ENCODE data around the gene GOLGA6L2.
"Not testable (repeated sequence)": the region's sequence is repeated elsewhere in the genome, so short reads cannot be mapped to it uniquely, and the experiment has no call there.

Gene GOLGA6L2, protein sequence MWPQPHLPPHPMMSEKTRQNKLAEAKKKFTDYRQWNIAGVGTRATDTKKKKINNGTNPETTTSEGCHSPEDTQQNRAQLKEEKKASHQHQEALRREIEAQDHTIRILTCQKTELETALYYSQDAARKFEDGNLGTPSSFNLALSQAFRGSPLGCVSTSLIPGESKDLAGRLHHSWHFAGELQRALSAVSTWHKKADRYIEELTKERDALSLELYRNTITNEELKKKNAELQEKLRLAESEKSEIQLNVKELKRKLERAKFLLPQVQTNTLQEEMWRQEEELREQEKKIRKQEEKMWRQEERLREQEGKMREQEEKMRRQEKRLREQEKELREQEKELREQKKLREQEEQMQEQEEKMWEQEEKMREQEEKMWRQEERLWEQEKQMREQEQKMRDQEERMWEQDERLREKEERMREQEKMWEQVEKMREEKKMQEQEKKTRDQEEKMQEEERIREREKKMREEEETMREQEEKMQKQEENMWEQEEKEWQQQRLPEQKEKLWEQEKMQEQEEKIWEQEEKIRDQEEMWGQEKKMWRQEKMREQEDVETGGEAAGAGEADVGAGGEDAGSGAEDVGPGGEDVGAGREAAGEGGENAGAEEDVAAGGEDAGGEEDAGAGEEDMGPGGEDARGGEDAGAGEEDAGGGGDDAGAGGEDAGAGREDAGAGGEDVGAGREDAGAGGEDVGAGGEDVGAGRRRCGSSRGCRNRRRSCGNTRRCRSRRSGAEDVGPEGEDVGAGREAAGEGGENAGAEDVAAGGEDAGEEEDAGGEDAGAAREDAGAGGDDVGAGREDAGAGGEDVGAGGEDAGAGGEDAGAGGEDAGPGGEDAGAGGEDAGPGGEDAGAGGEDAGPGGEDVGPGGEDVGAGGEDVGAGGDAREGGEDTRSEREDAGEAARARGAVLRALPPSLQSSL
- total RNA-seq: 0 to 2.1 (median 0) reads per million in 17 experiments

DNA sequence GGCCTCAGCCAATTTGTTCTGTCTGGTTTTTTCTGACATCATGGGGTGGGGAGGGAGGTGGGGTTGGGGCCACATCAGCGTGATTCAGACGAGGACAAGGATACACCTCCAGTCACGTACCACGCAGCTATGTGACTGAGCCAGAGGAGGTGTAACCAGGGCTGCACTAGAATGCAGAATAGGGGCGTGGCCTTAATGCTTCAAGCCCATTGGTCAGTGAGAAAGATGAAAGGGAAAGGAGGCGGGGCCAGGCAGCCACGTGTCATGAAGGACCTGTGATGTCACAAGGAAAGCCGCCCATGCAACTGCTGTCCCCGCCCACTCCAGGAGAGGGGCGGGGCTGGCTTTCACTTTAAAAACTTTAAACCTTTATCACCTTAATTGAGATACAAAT is at the start of gene GOLGA6L2:
TSS of gene GOLGA6L2 (minus strand) at position 137 of the 394 bp plus-strand sequence. CDS start at position 75, 62 bp downstream.
- DNase-seq: no peak

DNA sequence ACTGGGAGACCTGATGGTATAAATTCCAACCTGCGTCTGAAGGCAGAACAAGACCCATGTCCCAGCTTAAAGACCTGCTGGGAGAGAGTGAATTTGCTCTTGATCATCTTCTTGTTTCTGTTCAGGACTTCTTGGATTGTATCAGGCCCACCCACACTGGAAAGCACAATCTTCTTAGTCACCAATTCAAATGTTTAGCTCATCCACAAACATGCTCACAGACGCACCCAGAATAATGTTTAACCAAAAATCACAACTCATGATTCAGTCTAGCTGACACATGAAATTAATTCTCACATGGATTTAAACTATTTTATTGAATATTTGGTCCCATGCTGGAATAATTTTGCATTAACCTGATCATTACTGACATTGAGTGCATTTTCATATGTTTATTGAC is 37.8 kb upstream of the GOLGA6L2 start:
- DNase-seq: no peak

DNA sequence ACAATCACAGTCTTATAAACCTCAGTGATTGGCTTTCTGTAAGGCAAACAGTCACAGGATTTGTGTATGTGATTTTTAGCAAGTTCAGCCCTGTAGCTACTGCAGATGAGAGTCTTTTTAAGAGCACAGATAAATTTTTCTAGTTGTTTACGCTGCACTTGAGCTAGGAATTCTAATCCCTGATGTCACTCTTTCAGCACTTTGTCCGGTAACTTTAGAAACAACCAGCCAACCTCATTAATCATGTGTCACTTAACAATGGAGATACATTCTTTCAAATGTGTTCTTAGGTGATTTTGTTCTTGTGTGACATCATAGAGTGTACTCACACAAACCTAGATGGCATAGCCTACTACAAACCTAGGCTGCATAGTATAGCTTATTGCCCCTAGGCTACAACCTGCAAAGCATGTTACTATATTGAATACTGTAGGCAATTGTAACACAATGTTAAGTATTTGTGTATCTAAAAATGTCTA is 36.8 kb upstream of the GOLGA6L2 start:
- no peak for DNase-seq

DNA sequence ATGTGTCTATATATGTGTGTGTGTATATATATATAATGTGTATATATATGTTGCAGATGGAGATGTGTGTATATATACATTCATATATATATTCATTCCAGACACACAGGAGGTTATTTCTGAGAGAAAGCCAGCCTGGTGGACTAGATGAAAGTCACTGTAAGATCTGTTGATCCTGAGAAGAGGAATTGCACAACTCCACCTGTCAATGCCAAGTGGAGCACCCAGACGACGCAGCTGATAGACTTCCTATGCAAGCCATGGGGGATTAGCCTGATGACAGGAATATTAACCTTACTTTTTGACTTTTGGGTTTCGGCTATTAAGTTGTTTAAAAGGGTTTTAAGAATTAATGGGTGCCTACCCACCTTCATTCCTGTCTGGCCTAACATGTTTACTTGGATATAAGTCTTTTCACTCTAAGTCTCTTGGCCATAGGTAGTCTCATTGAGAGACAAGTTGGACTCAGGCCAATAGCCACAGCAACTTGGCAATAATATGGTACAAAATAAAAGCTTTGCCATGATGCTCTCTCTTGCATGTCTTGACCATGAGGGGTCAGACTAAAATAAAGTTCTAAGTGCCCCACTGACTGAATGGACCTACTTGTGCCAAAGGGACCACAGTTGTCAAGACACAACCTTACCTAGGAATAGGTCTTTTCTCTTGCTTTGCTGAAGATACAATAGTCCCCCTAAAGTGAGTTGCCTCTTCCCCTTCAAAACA is 35.9 kb upstream of the GOLGA6L2 start:
- DNase-seq: no peak

DNA sequence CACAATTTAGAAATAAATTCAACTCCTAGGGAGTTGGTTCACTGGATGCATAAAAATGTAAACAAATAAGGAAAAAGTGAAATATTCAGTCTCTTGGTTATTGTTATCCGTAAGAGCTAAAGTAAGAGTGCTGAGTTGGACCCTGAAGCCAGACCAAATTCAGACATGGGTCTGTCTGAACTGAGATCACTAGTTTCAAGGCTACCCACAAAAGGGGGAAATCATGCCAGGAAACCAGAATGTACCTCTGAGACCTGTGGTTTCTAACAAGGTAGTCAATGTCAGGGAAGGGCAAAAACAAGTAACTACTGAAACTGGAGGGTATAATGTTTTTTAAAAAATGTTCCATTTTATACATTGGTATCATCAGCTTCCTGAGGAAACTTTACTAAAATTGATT is 35.2 kb upstream of the GOLGA6L2 start:
- no peak for DNase-seq

DNA sequence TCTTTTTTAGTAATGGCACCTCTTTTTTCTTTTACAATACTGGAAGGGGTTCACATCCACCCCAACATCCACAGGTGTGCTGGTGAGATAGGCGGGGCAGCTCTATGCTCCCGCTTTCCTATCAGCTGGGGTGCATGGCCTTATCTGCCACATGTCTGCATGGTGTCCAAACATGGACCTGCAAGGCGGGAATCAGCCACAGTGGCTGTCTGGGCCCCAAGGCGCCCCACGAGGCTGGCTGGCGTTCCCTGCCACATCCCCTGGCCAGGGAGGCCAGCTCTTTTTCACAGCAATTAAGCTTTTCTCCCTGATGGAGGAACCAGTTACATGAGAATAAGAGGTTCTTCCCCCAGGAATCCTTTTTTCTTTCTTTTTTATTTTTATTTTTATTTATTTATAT is 30.9 kb upstream of the GOLGA6L2 start:
- DNase-seq: no peak

DNA sequence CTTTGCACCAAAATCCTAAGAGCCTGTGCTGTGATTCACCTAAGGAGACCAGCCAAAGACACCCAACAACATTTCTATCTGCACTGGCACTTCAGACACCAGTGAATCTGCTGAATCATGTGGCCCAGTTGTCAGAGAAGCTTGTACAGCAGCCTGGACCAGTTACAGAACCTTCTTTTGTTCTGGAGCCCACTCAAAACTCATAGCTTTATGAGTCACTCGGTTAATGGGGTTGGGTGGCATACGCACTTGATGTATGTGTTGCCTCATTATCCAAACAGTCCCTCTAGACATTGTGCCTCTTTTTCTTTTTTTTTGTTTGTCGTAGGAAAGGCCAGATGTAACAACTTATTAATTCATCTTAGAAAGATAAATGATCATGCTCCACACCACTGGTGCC is 25.6 kb upstream of the GOLGA6L2 start:
- no peak for DNase-seq

DNA sequence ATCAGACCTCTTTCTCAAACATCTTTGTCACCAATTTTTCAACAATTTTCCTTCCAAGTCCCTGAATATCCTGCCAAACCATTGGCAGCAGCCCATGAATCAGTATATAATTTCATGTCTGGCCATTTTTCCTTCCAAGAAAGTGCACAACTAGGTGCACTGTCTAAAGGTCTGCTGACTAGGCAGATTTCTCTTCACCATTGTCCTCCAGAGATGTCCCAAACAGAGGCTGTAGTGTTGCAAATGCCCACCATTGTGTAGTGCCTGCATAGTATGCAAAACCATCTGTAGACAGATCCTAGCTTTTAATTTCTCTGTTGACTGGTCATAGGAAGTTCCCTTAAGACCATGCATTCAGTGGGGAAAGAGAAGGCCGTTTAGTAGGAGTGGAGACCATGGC is 25.0 kb upstream of the GOLGA6L2 start:
- no peak for DNase-seq

DNA sequence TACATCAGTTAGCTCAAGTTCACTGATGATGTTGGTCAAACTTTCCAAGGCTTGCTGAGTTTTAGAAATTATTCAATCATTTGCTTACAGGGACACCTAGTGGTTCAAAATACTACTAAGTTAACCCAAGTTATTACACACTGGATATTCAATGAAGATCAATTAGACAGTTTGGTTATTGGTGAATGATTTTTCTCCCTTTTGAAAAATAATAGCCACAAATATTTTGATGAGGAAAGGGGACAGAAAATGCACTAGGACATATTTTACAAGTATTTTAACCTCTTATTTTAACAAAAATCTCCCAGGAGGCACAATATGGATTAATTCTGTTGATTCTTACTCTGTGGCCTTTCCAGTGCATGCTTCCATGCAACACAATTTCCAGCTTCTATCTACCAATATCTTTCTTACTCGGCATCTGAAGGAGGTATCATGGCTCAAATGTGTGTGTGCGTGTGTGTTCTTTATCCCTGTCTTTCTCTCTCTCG is 20.1 kb upstream of the GOLGA6L2 start:
- DNase-seq: peak in 3 of 4 experiments; percentile 0 to 39 (median 28)

DNA sequence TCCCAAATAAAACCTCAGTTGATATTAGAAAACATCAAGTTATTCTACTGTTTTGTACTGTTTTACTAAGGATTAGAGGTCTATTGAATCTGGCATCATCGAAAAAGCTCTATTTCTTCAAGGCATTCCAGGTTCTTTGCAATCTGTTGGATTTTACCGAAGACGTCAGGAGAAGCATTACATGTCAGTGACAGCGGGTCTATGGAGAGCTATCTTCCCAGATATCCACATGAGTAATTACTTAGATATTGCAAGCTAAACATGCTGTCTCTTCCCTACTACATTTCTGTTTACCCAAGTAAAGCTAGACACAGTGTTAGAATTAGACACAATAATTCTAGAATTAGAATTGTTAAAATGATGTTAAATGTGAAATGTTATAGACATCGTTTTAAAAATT is 10.8 kb upstream of the GOLGA6L2 start:
- DNase-seq: no peak

DNA sequence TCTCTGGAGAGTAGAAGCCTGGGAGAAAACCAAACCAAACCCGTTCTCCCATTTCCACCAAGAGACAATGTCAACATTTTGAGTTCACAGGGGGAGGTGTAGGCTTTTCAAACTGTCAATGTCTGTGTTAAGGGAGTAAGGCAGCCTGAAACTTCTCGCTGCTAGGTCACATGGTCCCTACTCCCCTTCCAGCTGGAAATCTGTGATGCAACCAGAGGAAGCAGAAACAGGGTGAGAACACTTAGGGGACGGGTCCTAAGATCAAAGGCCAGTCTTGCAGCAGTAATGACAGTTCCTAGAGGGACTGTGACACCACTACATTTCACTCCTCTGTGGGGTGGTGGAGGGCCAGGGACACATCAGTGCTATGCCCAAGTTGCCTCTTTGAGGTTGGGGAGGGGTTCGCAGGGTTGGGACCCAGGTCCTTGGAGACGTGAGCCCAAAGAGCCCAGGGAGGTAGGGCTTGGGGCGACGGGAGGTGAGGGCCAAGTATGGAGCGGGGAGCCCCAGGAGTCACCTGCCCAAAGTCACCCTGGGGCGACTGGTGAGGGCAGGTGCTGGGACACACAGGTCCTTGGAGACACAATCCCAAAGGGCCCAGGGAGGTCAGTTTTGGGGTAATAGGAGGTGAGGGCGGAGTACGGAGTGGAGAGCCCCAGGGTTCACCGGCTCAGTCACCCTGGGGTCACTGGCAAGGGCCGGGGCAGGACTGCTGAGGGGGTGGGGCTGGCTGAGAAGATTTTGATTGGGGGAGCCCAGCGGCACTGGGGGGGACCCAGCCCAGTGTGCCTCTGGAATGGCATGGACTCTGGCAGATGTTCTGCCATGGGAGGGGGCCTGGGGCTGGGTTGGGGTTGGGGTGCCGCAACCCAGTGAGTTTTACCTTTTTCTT is 582 bp downstream of the GOLGA6L2 start:
- no peak for DNase-seq

DNA sequence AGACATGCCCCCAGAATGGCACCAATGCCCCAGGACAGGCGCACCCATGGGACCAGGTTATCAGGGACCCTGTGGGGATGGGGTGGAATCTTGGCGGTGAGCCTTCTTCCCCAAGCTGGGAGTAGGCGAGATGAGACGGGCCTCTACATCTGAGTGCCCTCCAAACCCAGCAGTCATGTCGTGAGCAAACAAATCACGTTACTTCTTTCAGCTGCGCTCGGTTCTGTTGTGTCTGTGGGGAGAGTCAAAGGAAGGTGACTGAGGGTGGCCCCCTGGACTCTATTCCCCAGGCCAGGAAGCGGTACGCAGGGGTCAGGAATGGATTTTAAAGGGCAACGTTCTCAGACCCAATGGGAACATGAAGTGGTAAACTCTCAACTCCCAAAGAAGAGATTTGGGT is 2.8 kb downstream of the GOLGA6L2 start:
- no peak for DNase-seq

DNA sequence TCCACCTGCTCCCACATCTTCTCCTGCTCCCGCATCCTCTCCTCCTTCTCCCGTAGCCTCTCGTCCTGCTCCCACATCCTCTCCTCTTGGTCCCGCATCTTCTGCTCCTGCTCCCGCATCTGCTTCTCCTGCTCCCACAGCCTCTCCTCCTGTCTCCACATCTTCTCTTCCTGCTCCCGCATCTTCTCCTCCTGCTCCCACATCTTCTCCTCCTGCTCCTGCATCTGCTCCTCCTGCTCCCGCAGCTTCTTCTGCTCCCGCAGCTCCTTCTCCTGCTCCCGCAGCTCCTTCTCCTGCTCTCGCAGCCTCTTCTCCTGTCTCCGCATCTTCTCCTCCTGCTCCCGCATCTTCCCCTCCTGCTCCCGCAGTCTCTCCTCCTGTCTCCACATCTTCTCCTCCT is 5.8 kb downstream of the GOLGA6L2 start:
- no peak for DNase-seq

DNA sequence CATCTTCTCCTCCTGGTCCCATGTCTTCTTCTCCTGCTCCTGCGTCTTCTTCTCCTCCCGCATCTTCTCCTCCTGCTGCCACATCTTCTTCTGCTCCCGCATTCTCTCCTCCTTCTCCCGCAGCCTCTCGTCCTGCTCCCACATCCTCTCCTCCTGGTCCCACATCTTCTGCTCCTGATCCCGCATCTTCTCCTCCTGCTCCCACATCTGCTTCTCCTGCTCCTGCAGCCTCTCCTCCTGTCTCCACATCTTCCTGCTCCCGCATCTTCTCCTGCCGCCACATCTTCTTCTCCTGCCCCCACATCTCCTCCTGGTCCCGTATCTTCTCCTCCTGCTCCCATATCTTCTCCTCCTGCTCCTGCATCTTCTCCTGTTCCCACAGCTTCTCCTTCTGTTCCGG is 6.4 kb downstream of the GOLGA6L2 start:
- no peak for DNase-seq

DNA sequence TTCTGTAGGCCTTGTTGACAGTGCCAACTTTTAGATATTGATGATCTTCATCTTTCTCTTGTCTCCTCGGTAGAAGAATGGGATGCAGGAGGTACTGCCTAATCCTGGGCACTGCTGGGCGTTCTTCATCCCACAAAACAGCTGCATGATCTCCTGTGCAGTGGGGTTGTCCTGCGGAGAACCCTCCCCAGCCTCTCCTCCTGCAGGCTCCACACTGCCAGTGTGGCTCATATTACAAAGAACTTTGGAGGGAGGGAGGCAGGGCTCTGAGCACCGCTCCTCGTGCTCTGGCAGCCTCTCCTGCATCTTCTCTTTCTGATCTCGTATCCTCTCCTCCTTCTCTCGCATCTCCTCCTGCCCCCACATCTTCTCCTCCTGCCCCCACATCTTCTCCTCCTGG is 7.5 kb downstream of the GOLGA6L2 start:
- no peak for DNase-seq

DNA sequence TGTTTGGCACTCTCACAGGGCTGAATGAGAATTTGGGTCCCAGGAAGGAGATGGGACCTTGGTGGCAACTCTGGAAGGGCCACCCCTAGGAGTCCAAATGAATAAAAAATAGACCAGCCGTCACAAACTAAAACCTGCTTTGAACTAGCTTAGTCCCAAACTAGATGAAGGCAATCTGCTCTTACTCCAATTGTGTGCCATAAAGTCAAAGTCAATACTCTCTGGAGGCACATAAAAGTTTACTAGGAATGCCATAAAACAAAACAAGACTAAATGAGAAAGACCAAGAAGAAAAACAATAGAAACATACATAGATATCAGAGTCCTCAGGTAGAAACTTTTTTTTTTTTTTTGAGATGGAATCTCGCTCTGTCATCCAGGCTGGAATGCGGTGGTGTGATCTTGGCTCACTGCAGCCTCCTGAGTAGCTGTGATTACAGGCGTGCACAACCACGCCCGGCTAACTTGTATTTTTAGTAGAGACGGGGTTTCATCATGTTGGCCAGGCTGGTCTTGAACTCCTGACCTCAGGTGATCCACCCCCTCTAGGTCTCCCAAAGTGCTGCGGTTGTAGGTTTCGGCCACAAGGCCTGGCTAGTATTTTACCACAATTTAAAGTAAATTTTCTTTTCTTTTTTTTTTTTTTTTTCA is 8.1 kb downstream of the GOLGA6L2 start:
- no peak for DNase-seq

DNA sequence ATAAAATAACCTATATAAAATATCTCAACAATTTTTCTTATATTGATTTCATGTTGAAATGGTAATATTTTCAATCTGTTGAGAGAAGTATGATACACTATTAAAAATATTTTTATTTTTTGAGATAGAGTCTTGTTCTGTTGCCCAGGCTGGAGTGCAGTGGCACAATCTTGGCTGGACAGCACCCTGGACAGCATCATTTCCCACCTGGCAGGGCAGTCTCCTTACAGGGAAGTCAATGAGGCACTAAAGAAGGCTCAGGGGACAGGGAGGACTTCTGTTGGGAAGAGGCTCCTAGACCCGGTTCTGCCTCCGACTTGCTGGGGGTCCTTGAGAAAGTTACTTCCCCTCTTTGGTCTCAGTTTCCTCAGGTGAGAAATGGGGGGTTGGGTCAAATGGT is 9.4 kb downstream of the GOLGA6L2 start:
- DNase-seq: no peak

DNA sequence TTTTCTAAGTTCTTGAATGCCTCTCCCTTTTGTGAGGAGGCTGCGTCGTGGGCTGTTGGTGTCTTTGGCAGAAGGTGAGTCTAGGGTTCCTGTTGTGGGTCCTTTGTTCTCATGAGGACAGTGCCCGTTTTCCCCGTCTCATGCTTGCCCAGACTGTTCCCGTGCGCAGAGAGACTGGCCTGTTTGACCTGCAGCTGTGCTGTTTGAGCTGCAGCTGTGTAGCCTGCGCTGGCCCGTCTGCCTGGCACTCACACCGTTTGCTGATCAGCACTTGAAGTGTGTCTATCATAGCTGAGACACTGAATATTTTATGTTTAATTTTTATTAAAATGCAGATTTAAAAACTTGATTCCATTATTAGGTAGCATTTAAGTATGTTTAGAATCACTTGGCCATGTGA is 9.9 kb downstream of the GOLGA6L2 start:
- DNase-seq: no peak

DNA sequence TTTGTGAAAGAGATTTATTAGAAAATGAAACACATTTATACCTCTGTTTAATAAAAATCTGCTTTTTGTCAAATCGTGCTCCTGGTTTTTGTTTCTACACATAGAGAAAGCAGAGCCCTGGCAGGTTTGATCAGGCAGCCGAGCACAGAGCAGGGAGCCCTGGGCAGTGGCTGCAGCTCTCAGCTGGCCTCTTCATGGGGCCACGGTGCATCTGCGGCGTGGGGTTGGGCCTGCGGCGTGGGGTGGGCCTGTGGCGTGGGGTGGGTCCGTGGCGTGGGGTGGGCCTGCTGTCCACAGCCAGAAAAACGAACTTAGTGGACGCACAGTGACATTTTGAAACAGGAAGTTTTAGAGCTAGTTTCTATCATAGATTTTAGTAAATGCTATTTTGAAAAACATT is 10.6 kb downstream of the GOLGA6L2 start:
- no peak for DNase-seq

DNA sequence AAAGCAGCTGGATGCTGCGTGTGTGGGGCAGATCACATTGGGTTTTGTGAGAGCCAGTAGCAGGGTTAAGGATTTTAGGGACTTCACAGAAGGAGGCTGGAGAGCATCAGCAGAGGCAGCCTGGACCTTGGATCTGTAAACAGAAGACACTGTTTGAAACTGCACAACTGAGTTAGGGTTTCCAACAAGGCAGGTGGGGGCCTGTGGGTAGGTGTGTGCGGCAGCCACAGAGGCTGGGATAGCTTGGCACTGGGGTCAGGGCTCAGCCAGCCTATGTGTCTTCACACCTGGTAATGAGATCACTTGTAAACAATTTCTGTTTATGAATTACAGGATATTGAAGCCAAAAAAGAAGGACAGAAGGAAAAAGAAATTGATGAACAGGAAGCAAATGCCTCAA is 12.3 kb downstream of the GOLGA6L2 start:
- DNase-seq: not testable (repeated sequence)

DNA sequence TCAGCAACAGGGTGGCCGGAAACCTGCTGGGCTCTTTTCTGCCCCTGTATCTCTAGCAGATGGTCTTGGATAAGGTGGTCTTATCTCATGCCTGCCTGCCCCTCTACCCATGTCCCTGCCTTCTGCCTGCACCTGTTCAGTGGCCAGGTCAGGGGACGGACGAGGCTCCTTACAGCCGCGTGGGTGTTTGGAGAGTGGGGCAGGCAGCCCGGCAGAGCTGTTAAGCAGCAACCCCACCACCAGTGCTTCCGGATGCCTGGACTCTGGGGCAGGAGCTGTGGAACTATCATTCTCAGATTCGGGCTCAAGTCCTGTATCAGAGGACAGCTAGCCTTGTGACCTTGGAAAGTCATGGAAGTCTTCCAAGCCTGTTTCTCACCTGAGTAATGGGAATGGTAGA is 21.7 kb downstream of the GOLGA6L2 start:
- DNase-seq: not testable (repeated sequence)
